T-helper 2 cell treated with Interferon-gamma antibody and Interleukin-4, amounts not matched to agents 5 μg/mL and 100 μg/mL, for 36 hours (primary cell): ENCODE measurements around the gene RABIF.
A peak's percentile ranks its signal among the peaks of the same experiment; 100 is the strongest.
"Not testable (repeated sequence)": the region's sequence is repeated elsewhere in the genome, so short reads cannot be mapped to it uniquely, and the experiment has no call there.

Experiments used
- DNase-seq: peaks from one replicate; pipeline ENCODE4 v3.0.0; 2021; ENCODE audit warnings: low spot score
- H3K27ac Mint-ChIP-seq: one replicate; pipeline ENCODE4 v1.8.0; 2021; ENCODE audit warnings: mild to moderate bottlenecking, mixed read lengths
- H3K27me3 Mint-ChIP-seq: one replicate; pipeline ENCODE4 v1.8.0; 2021; ENCODE audit warnings: low read depth, mixed read lengths
- H3K36me3 Mint-ChIP-seq: one replicate; pipeline ENCODE4 v1.8.0; 2021; ENCODE audit warnings: low read depth, mixed read lengths
- H3K4me1 Mint-ChIP-seq: one replicate; pipeline ENCODE4 v1.8.0; 2021; ENCODE audit warnings: low read depth, mixed read lengths
- H3K4me3 Mint-ChIP-seq: one replicate; pipeline ENCODE4 v1.8.0; 2022; ENCODE audit warnings: mild to moderate bottlenecking, moderate library complexity, mixed read lengths
- H3K9me3 Mint-ChIP-seq: one replicate; pipeline ENCODE4 v1.8.0; 2021; ENCODE audit warnings: mixed read lengths

RABIF gene

DNA sequence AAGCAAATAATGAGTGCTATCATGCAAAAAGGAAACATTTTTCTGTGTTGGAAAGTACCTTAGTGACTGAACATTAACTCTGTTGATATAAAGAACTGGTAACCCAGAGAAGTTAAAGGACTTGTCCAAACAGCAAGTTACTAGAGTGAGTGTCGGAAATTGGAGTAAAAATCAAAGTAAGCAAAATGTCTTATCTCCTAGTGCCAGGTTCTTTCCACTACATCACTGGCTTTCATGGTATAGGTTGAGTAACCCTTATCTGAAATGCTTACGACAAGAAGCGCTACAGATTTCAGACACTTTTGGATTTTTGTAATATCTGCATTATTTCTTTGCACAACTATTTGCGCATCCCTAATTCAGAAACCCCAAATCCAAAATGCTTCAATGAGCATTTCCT is 16.4 kb upstream of the RABIF start:
- peaks cover 23% of the 10 kb centered on the region for H3K36me3 Mint-ChIP-seq

DNA sequence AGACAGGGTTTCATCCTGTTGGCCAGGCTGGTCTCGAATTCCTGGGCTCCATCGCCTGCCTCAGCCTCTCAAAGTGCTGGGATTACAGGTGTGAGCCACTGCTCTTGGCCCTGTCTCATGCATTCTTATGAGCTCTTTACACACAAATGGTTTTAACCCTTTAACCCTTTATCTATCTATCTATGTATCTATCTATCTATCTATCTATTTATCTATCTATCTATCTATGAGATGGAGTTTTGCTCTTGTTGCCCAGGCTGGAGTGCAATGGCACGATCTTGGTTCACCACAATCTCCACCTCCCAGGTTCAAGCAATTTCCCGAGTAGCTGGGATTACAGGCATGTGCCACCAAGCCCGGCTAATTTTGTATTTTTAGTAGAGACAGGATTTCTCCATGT is 14.9 kb upstream of the RABIF start:
- DNase-seq, H3K27ac Mint-ChIP-seq, H3K4me1 Mint-ChIP-seq, H3K9me3 Mint-ChIP-seq, H3K27me3 Mint-ChIP-seq, H3K4me3 Mint-ChIP-seq: not testable (repeated sequence)
- peaks cover 23% of the 10 kb centered on the region for H3K36me3 Mint-ChIP-seq

More for the DNA sequence above, 16.4 kb upstream of the RABIF start:
- Mint-ChIP-seq H3K4me3 (no peak overlapping the region), H3K27ac (no peak overlapping the region), H3K4me1 (peaks cover 4% of the 10 kb centered on the region), H3K27me3 (no peaks in the 10 kb centered on the region), H3K9me3 (no peaks in the 10 kb centered on the region)
- no peak for DNase-seq

DNA sequence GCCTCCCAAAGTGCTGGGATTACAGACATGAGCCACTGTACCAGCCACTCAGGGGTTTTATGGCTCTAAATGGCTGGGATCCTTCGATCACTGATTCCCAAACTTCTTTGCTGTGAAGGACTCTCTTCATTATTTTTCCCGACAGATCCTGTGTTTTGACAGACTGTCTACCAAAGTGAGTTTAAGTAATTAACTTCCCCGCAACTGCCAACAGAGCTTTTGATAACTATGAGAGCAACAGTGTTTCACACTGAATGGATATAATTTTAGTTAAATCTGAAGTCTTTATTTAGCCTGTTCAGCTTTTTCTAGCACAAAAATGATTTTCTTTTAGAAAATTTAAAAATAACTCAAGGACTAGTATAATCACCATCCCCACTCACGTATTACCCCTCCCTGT is 12.6 kb upstream of the RABIF start:
- Mint-ChIP-seq H3K27ac (no peak overlapping the region), H3K9me3 (no peaks in the 10 kb centered on the region)

DNA sequence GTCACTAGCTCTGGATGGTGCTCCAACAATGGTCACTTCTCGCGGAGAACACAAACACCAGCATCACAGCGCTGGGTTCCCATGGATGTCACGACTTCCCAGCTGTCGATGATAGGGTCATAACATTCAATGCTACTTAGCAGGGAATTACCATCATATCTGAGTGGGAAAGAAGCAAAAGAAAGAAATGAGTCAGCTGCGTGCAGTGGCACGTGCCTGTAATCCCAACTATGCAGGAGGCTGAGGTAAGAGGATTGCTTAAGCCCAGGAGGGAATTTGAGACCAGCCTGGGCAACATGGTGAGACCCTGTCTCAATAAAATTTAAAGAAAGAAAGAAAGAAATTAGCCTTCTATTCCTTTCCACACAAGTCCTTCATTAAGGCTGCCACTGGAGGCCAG is 3.6 kb upstream of the RABIF start:
- Mint-ChIP-seq H3K4me1 (peaks cover 11% of the 10 kb centered on the region), H3K27ac (no peak overlapping the region), H3K36me3 (peaks cover 34% of the 10 kb centered on the region), H3K4me3 (no peak overlapping the region), H3K27me3 (no peaks in the 10 kb centered on the region), H3K9me3 (no peaks in the 10 kb centered on the region)
- DNase-seq: no peak

More for the DNA sequence above, 12.6 kb upstream of the RABIF start:
- DNase-seq: no peak
- peaks cover 4% of the 10 kb centered on the region for H3K4me1 Mint-ChIP-seq
- peaks cover 36% of the 10 kb centered on the region for H3K36me3 Mint-ChIP-seq
- no peaks in the 10 kb centered on the region for H3K27me3 Mint-ChIP-seq
- H3K4me3 Mint-ChIP-seq: no peak overlapping the region

DNA sequence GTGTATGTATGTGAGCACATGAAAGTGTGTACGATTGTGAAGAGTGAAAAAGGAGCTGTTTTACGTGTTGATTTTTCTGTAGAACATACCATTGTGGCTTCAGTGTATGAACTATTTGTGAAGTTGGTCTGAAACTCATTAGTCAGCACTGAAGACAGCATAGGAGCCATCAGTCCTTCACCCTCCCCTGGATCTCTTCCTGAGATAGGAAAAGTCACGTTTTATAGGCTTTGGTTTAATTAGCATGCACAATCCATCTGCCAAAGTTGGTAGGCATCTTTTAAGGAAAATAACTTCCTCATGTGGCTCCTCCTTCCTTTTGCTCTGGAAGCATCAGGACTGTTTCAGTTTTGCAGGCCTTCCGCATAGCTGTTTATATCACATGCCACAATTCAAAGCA is 1.4 kb upstream of the RABIF start:
- Mint-ChIP-seq H3K27me3 (no peaks in the 10 kb centered on the region), H3K9me3 (no peaks in the 10 kb centered on the region), H3K27ac (no peak overlapping the region), H3K4me3 (no peak overlapping the region), H3K4me1 (peaks cover 13% of the 10 kb centered on the region), H3K36me3 (peaks cover 29% of the 10 kb centered on the region)
- DNase-seq: no peak

DNA sequence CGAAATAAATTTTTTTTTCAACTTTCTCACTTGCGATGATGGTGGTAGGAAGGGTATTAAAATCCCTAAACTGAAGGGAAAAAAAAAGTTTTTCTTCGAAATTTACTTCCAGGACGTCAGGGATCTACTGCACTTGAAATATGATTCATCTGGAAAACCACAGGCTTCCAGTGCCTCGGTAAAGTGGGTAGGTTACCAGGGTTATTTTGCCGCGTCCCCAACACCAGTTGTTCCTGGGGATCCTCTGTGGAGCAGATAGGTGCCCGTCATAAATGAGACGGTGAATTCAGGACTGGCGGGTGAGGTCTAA is 773 bp downstream of the RABIF start:
- Mint-ChIP-seq H3K9me3 (no peaks in the 10 kb centered on the region), H3K4me3 (peak overlapping the region; percentile 90), H3K27me3 (no peaks in the 10 kb centered on the region), H3K27ac (peak overlapping the region; percentile 89), H3K36me3 (peaks cover 16% of the 10 kb centered on the region), H3K4me1 (peaks cover 13% of the 10 kb centered on the region)
- no peak for DNase-seq

DNA sequence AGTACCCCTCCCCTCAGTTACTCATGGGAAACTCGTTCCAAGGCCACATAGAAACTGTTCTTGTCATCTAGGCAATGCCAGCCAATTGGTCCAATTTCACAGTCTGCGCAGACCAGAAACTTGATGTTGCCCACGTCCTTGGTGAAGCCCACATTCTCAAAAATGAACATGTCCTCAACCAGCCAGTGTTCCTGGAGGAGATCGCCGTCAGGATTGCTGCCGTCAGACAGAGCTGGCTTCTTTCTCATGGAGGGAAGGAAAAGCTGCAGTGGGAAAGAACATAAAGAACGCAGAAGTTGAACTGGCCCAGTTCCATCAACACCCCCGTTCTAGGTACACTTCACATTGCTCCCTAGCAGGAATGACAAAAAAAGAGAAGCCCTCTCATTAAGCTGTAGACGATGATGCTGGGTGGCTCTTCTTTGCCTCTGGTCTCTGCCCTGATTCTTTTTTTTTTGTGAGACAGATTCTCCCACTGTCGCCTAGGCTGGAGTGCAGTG is 7.9 kb downstream of the RABIF start:
- Mint-ChIP-seq H3K4me1 (peaks cover 6% of the 10 kb centered on the region), H3K4me3 (no peak overlapping the region), H3K9me3 (no peaks in the 10 kb centered on the region), H3K36me3 (peaks cover 20% of the 10 kb centered on the region), H3K27me3 (no peaks in the 10 kb centered on the region), H3K27ac (no peak overlapping the region)
- DNase-seq: no peak

DNA sequence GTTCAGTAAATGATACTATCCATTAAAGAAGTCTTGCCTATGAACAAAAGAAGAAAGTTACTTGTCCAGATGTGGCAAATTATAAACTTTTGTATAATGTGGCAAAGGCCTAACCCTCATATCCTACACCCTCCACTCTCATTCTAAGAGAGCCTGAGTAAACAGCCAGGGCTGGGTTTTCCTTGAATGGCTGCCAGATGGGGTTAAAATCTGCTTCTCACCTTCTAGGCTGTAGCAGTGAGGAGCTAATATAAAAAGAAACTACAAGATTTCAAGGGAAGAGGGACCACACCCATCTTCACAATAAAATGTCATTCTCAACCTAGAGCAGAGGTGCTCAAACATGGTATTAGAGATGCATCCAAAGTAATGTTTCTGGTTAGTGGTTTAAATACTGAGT is 8.9 kb downstream of the RABIF start:
- Mint-ChIP-seq H3K4me1 (peaks cover 6% of the 10 kb centered on the region), H3K9me3 (no peaks in the 10 kb centered on the region), H3K27me3 (no peaks in the 10 kb centered on the region), H3K27ac (no peak overlapping the region), H3K36me3 (peaks cover 20% of the 10 kb centered on the region), H3K4me3 (no peak overlapping the region)
- no peak for DNase-seq

DNA sequence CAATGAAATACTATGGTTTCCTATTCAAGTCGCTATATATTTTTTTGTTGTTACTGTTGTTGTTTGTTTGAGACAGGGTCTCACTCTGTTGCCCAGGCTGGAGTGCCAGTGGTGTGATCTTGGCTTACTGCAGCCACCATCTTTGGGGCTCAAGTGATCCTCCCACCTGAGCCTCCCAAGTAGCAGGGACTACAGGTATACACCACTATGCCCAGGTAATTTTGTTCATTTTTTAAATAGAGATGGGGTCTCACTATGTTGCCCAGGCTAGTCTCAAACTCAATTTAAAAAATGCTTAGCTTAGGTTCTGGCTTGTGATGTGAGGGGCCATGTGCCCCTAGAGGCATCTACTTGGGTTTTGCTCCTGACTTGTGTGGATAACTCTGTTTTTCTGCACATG is 9.8 kb downstream of the RABIF start:
- no peak overlapping the region for H3K4me3 Mint-ChIP-seq
- peaks cover 6% of the 10 kb centered on the region for H3K4me1 Mint-ChIP-seq
- no peaks in the 10 kb centered on the region for H3K9me3 Mint-ChIP-seq
- DNase-seq: no peak
- no peak overlapping the region for H3K27ac Mint-ChIP-seq
- H3K36me3 Mint-ChIP-seq: peaks cover 20% of the 10 kb centered on the region
- H3K27me3 Mint-ChIP-seq: no peaks in the 10 kb centered on the region

DNA sequence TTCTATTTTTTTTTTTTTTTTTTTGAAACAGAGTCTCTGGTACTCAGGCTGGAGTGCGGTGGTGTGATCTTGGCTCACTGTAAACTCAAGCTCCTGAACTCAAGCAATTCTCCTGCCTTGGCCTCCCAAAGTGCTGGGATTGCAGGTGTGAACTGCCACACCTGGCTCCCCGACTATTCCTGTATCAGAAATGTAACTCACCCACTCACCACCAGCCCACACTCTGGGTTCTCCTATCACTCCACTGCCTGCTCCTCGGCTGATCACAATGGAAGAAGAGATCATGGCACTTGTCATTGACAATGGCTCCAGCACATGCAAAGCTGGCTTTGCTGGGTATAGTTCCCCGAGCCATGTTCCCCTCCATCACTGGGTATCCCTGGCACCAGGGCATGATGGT is 15.9 kb downstream of the RABIF start:
- H3K27me3 Mint-ChIP-seq: no peaks in the 10 kb centered on the region

DNA sequence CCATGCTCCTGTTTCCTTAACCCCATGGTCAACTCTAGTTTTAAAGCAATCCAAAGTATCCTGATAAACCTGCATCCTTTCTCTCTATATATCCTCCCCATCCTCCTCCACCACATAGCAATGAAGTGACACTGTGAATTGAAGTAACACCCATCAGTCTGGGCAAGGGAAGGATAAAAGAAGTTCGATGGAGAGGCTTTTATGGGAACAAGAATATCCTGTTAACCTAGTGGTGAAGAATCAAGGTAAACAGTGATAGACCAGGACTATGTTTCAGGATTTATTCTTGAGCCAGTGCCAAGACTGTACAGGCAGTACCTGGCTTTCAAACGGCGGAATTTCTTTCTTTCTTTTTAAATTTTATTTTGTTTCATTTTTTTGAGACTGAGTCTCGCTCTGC is 17.6 kb downstream of the RABIF start:
- H3K36me3 Mint-ChIP-seq: no peaks in the 10 kb centered on the region
- H3K27me3 Mint-ChIP-seq: peaks cover under 1% of the 10 kb centered on the region
- H3K4me3 Mint-ChIP-seq: no peak overlapping the region
- no peaks in the 10 kb centered on the region for H3K9me3 Mint-ChIP-seq
- H3K27ac Mint-ChIP-seq: no peak overlapping the region
- DNase-seq: no peak
- no peaks in the 10 kb centered on the region for H3K4me1 Mint-ChIP-seq

More for the DNA sequence above, 15.9 kb downstream of the RABIF start:
- DNase-seq: no peak
- no peak overlapping the region for H3K27ac Mint-ChIP-seq
- H3K4me1 Mint-ChIP-seq: no peaks in the 10 kb centered on the region
- no peak overlapping the region for H3K4me3 Mint-ChIP-seq
- H3K9me3 Mint-ChIP-seq: no peaks in the 10 kb centered on the region
- H3K36me3 Mint-ChIP-seq: no peaks in the 10 kb centered on the region

DNA sequence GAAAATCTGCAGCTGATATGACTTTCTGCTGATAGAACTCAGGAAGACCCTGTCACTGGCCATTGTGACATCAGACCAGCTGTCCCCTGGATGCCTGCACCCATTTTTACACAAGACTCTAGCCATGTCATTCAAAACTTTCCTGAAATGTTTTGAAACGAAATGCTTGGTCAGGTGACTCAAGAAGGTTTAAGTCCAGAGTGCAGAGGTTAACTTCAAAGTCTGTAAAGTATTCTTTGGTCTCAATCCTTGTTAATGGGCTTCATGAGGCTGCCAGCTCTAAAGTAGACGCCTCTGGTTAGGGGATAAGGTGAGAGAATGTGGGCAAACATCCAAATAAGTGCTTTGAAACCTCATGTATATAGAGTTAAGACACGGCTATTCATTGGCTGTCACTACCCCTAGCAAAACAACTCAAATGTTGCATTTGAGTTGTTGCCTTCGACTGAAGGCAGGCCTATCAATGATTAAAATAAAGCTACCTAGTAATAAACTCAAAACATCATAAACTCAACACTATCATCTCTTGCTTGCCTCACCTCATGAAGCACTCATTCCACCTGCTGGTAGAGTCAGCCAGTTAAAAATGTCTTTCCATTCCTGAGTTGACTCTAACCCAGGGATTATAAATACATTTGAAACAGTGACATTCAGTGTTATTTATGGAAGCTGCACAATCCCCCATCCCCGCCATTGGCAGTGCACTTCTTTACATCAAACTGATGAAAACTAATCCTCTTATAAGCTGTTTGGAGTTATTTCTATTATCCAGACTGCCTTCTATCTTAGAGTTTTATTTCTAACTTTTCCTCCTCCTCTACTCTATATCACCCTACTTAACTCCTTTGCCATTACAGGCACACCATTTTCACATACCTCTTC is 26.0 kb downstream of the RABIF start:
- DNase-seq: no peak
- Mint-ChIP-seq H3K4me1 (peaks cover 7% of the 10 kb centered on the region), H3K27me3 (peaks cover 70% of the 10 kb centered on the region), H3K9me3 (no peaks in the 10 kb centered on the region), H3K27ac (no peak overlapping the region), H3K36me3 (no peaks in the 10 kb centered on the region), H3K4me3 (no peak overlapping the region)

DNA sequence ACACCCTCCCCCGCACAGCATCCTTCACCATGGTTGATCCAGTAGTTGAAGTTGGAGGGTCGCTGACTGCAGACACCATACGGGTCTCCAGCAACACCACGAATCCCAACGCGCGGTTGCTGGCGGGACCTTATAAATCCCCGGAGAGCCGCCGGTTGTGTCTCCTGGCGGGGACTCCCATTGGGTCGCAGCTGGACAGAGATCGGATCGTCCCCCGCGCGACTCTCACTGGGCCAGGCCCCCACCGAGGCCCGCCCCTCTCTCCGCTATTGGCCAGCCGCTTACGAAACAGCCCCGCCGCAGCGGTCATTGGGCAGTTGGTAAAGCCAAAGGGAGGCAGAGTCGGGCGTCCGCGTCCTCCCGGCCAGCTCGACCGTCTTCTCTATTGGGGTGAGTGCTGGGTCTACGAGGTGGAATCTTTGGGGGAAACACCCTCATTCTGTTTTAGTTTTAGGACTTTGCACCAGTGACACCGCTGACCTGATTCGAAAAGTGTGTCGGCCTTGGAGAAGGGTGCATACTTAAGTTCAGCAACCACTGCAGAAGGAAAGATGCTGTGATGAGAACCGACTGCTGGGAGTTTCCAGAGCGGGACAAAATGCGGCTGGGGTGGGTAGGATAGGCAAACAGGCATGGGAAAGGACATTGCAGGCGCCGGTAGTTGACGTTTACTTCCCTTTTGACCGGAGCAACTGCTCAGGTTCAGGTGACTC is 27.4 kb downstream of the RABIF start:
- Mint-ChIP-seq H3K4me1 (peaks cover 7% of the 10 kb centered on the region), H3K27ac (no peak overlapping the region), H3K9me3 (no peaks in the 10 kb centered on the region), H3K36me3 (no peaks in the 10 kb centered on the region), H3K4me3 (peak overlapping the region; percentile 83), H3K27me3 (peaks cover 70% of the 10 kb centered on the region)
- DNase-seq: peak; percentile 66

DNA sequence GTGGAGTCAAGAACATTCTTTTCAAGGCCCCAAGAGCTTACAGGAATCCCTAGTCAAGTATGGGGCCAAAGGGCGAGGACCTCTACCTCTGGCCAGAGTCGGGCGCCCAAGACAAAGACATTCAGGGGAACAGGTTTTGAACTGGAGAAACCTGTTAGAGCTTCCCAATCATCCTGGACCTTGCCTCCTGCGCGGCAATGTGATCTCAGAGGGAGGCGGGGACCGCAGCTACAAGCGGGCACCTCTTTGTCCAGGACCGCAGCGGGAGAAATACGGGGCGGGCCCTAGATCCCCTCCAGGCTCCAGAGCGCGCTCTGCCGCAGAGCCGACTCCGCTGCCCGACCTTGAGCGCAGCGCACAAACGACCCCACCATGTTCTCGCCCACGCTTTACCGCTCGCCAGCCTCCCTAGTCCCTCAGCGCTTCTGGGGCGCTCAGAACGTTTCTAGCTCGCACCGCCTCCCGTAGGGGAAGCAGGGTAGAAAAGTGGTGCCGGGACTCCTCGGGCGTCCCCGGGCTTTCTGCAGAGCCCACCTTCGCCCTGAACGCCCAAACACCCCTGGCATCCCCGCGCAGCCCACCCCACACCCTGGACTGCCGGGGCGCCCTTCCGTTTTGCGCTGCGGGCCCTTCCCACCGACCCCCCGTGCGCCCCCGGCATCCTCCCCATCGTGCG is 28.1 kb downstream of the RABIF start:
- peak overlapping the region; percentile 83 for H3K4me3 Mint-ChIP-seq
- no peaks in the 10 kb centered on the region for H3K9me3 Mint-ChIP-seq
- peaks cover 65% of the 10 kb centered on the region for H3K27me3 Mint-ChIP-seq
- H3K4me1 Mint-ChIP-seq: peaks cover 7% of the 10 kb centered on the region
- peak; percentile 18 for DNase-seq
- no peaks in the 10 kb centered on the region for H3K36me3 Mint-ChIP-seq
- H3K27ac Mint-ChIP-seq: no peak overlapping the region
